Trophoblast cell (in vitro differentiated cells and primary cell): ENCODE measurements around the gene CRLF2.
"Not testable (repeated sequence)": the region's sequence is repeated elsewhere in the genome, so short reads cannot be mapped to it uniquely, and the experiment has no call there.

Experiments
- DNase-seq, 2 donors: peaks; one replicate each; pipeline ENCODE4 v3.0.0-alpha.2; 2016
- H2AFZ ChIP-seq: 2 replicates; pipeline ENCODE4 v1.6.1; 2013; ENCODE audit warnings: low read length, moderate library complexity, mild to moderate bottlenecking; ENCODE audit not compliant: insufficient read depth, poor library complexity
- H2AK5ac ChIP-seq: 2 replicates; pipeline ENCODE4 v1.6.1; 2013; ENCODE audit warnings: mild to moderate bottlenecking, low read length
- H2BK120ac ChIP-seq: 2 replicates; pipeline ENCODE4 v1.6.1; 2013; ENCODE audit warnings: low read length, mild to moderate bottlenecking, moderate library complexity; ENCODE audit not compliant: insufficient read depth, poor library complexity
- H2BK12ac ChIP-seq: 2 replicates; pipeline ENCODE4 v1.6.1; 2013; ENCODE audit warnings: mild to moderate bottlenecking, low read length, moderate library complexity
- H2BK5ac ChIP-seq: 2 replicates; pipeline ENCODE4 v1.6.1; 2013; ENCODE audit warnings: low read length, low read depth, moderate library complexity, mild to moderate bottlenecking; ENCODE audit not compliant: poor library complexity
- H3K14ac ChIP-seq: 2 replicates; pipeline ENCODE4 v1.6.1; 2013; ENCODE audit warnings: mild to moderate bottlenecking, low read length
- H3K18ac ChIP-seq: 2 replicates; pipeline ENCODE4 v1.6.1; 2013; ENCODE audit warnings: mild to moderate bottlenecking, low read length
- H3K23ac ChIP-seq: 2 replicates; pipeline ENCODE4 v1.6.1; 2013; ENCODE audit warnings: low read length
- H3K27ac ChIP-seq: 2 replicates; pipeline ENCODE4 v1.5.1; 2013; ENCODE audit warnings: low read depth, mild to moderate bottlenecking, inconsistent platforms, low read length, moderate library complexity
- H3K27me3 ChIP-seq: 2 replicates; pipeline ENCODE4 v1.6.1; 2013; ENCODE audit warnings: inconsistent platforms, mild to moderate bottlenecking, low read length, moderate library complexity; ENCODE audit not compliant: insufficient read depth
- H3K36me3 ChIP-seq, 2 experiments: 1 replicate in 1 of 2; 2 replicates in 1 of 2; pipeline ENCODE4 v1.6.1; 2013; ENCODE audit warnings: low read length in 2 of 2, mild to moderate bottlenecking in 2 of 2, moderate library complexity in 1 of 2; ENCODE audit not compliant: insufficient read depth in 2 of 2, control insufficient read depth in 1 of 2
- H3K4ac ChIP-seq: 2 replicates; pipeline ENCODE4 v1.6.1; 2013; ENCODE audit warnings: low read depth, mild to moderate bottlenecking, low read length, moderate library complexity
- H3K4me1 ChIP-seq, 2 experiments: 1 replicate in 1 of 2; 2 replicates in 1 of 2; pipeline ENCODE4 v1.6.1; 2013; ENCODE audit warnings: low read length in 2 of 2, mild to moderate bottlenecking in 2 of 2, moderate library complexity in 1 of 2; ENCODE audit not compliant: insufficient read depth in 2 of 2, control insufficient read depth in 1 of 2
- H3K4me2 ChIP-seq: 2 replicates; pipeline ENCODE4 v1.6.1; 2013; ENCODE audit warnings: inconsistent platforms, mild to moderate bottlenecking, low read length, moderate library complexity
- H3K4me3 ChIP-seq: 2 replicates; pipeline ENCODE4 v1.5.1; 2013; ENCODE audit warnings: mild to moderate bottlenecking, low read depth, low read length, inconsistent platforms
- H3K79me1 ChIP-seq: one replicate; pipeline ENCODE4 v1.6.1; 2013; ENCODE audit warnings: low read length
- H3K79me2 ChIP-seq: 2 replicates; pipeline ENCODE4 v1.6.1; 2013; ENCODE audit warnings: low read length, mild to moderate bottlenecking; ENCODE audit not compliant: control insufficient read depth, insufficient read depth, poor library complexity
- H3K9ac ChIP-seq: 2 replicates; pipeline ENCODE4 v1.6.1; 2013; ENCODE audit warnings: mild to moderate bottlenecking, low read length
- H3K9me3 ChIP-seq: 2 replicates; pipeline ENCODE4 v1.6.1; 2013; ENCODE audit warnings: low read depth, mild to moderate bottlenecking, control low read depth, inconsistent platforms, low read length; ENCODE audit not compliant: insufficient read depth
- H4K12ac ChIP-seq: 2 replicates; pipeline ENCODE4 v1.6.1; 2013; ENCODE audit warnings: low read depth, mild to moderate bottlenecking, low read length, moderate library complexity
- H4K8ac ChIP-seq: 2 replicates; pipeline ENCODE4 v1.6.1; 2013; ENCODE audit warnings: low read depth, mild to moderate bottlenecking, low read length, moderate library complexity
- H4K91ac ChIP-seq: one replicate; pipeline ENCODE4 v1.6.1; 2013; ENCODE audit warnings: low read depth, mild to moderate bottlenecking, low read length, moderate library complexity
- WGBS: extraction: QIAGEN DNeasy Blood & Tissue Kit; methylation state at CpG from one replicate; pipeline ENCODE4 v1.1.7; 2013; ENCODE audit warnings: missing lambda C conversion rate; ENCODE audit not compliant: insufficient read length, insufficient coverage; ENCODE audit errors: extremely low coverage; 5-methylcytosine and 5-hydroxymethylcytosine counted together

CRLF2 gene

DNA sequence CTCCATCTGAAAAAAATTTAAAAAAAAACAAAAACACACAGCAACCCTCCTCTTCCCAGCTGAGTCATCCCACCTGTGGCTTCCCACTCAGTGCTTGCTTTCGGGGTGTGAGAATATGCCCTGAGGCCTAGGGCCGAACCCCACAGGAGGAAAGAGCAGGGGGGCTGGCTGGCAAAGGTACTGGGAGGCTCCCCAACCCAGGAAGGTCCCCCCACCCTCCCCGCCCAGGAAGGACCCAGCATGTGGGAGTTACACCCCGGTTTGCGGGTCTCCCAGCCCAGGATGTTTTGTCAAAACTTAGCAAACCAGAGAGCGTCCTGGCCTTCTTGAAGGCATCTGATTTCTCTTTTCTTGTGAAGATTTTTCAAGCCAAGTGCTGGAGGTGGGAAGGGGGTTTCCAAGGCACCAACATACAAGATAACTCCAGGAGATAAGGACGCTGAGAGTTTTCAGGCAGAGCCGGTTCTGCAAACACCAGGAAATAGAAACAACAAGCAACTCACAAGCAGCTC, 30.5 kb upstream of the CRLF2 start:
- H3K4me2 ChIP-seq = peak overlapping the region; percentile 36
- DNase-seq = peak; percentile 80 to 87
- H2BK5ac ChIP-seq = peak overlapping the region; percentile 92
- H3K27ac ChIP-seq = peak overlapping the region; percentile 87
- WGBS = no CpG with 5 or more reads among the region's 8 CpGs
- peak overlapping the region; percentile 65 for H3K18ac ChIP-seq
- peak overlapping the region; percentile 27 for H3K4ac ChIP-seq
- H4K12ac ChIP-seq = peak overlapping the region; percentile 62
- peak overlapping the region; percentile 95 for H2BK120ac ChIP-seq
- H3K27me3 ChIP-seq = no peaks in the 10 kb centered on the region
- no peaks in the 10 kb centered on the region for H3K79me2 ChIP-seq
- peaks cover 4 to 6% of the 10 kb centered on the region in 2 experiments for H3K4me1 ChIP-seq
- H4K8ac ChIP-seq = peak overlapping the region; percentile 84
- peak overlapping the region; percentile 95 for H4K91ac ChIP-seq
- H3K23ac ChIP-seq = no peak overlapping the region
- H3K9ac ChIP-seq = no peak overlapping the region
- no peak overlapping the region for H3K4me3 ChIP-seq
- H2BK12ac ChIP-seq = peak overlapping the region; percentile 84
- H3K36me3 ChIP-seq = no peaks in the 10 kb centered on the region
- no peak overlapping the region for H2AFZ ChIP-seq
- H3K14ac ChIP-seq = peak overlapping the region; percentile 66
- peaks cover 20% of the 10 kb centered on the region for H3K79me1 ChIP-seq
- H2AK5ac ChIP-seq = no peak overlapping the region
- peaks cover 3% of the 10 kb centered on the region for H3K9me3 ChIP-seq

DNA sequence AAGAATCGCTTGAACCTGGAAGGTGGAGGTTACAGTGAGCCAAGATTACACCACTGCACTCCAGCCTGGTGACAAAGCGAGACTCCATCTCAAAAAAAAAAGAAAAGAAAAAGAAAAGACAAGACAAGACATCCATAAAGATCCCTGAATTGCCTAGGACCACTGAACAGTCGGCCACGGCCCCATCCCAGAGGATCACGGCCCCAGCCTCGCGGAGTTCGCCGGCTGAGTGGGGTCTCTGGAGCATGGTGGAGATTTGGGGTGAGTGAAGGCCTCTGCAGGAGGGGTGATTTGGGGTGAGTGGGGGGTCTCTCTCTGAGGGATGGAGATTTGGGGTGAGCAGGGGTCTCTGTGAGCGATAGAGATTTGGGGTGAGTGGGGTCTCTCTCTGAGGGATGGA, 28.1 kb upstream of the CRLF2 start:
- H4K91ac ChIP-seq, H3K27me3 ChIP-seq, H3K23ac ChIP-seq, H2BK120ac ChIP-seq, H3K14ac ChIP-seq, H3K4me2 ChIP-seq, H4K8ac ChIP-seq, H3K4ac ChIP-seq, H3K4me3 ChIP-seq, DNase-seq, H3K36me3 ChIP-seq, H2AK5ac ChIP-seq, H3K27ac ChIP-seq, H3K9ac ChIP-seq, H2BK5ac ChIP-seq, H3K9me3 ChIP-seq, H2AFZ ChIP-seq, H3K18ac ChIP-seq, H2BK12ac ChIP-seq, H4K12ac ChIP-seq, H3K79me2 ChIP-seq, H3K4me1 ChIP-seq: not testable (repeated sequence)
- WGBS = no CpG with 5 or more reads among the region's 10 CpGs
- peaks cover 12% of the 10 kb centered on the region for H3K79me1 ChIP-seq

DNA sequence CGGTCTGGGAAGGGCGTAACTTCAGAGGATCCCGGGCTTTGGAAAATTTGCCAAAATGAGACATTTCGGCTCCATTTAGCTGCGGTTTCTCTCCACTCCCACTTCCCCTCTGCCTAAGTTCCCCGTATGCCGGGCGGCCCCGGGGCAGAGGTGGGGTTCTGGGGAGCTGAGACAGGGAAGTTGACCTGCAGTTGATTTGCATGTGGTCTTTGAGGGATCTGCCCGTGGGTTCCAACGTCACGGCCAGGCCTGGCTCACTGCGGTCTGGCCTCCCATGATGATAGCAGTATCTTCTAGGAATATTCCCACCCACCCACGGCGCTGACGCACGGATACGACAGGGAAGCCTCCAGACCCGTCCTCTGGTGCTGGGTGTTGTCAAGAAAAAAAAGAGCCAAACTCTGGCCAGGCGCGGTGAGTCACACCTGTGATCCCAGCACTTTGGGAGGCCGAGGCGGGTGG, 27.3 kb upstream of the CRLF2 start:
- H3K18ac ChIP-seq = no peak overlapping the region
- H2AK5ac ChIP-seq = no peak overlapping the region
- no peak overlapping the region for H3K4me3 ChIP-seq
- H3K9ac ChIP-seq = no peak overlapping the region
- H3K4me1 ChIP-seq = peaks cover 4% of the 10 kb centered on the region in 2 experiments
- H4K91ac ChIP-seq = no peak overlapping the region
- H3K4me2 ChIP-seq = no peak overlapping the region
- no peak overlapping the region for H3K27ac ChIP-seq
- H2BK120ac ChIP-seq = no peak overlapping the region
- H3K79me1 ChIP-seq = peaks cover 12% of the 10 kb centered on the region
- peak in 1 of 2 donors; percentile 51 for DNase-seq
- H3K36me3 ChIP-seq = no peaks in the 10 kb centered on the region
- no CpG with 5 or more reads among the region's 23 CpGs for WGBS
- peaks cover 3% of the 10 kb centered on the region for H3K9me3 ChIP-seq
- H2AFZ ChIP-seq = no peak overlapping the region
- H3K14ac ChIP-seq = no peak overlapping the region
- H3K79me2 ChIP-seq = no peaks in the 10 kb centered on the region
- H4K12ac ChIP-seq = no peak overlapping the region
- H4K8ac ChIP-seq = no peak overlapping the region
- no peak overlapping the region for H3K23ac ChIP-seq
- H2BK5ac ChIP-seq = no peak overlapping the region
- H3K27me3 ChIP-seq = no peaks in the 10 kb centered on the region
- no peak overlapping the region for H2BK12ac ChIP-seq
- H3K4ac ChIP-seq = no peak overlapping the region

DNA sequence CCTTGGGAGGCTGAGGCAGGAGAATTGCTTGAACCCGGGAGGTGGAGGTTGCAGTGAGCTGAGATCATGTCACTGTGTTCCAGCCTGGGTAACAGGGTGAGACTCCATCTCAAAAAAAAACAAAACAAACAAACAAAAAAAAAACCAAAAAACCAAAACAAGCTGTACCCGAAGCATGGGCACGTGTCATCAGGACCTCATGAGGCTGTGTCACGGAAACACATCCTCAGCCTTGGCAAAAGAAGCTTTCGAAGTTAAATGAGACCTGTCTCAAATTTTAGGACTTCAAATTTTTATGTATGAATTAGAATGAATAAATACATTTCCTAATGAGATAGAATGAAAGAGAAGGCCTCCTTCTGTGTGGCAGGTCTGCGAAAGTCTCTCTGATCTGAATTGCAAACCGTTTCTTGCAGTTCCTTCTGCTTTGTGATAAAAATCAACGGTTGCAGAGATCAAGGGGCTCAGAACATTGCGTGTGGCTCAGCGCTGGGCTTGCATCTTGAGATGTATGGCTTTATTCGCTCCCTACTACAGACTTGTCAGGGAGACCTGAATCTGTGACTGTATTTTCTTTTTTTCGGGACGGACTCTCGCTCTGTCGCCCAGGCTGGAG, 19.5 kb upstream of the CRLF2 start:
- H2AFZ ChIP-seq = no peak overlapping the region
- H2AK5ac ChIP-seq = no peak overlapping the region
- no peak overlapping the region for H3K9ac ChIP-seq
- no peak overlapping the region for H4K12ac ChIP-seq
- no peak overlapping the region for H4K8ac ChIP-seq
- no peaks in the 10 kb centered on the region for H3K79me2 ChIP-seq
- DNase-seq = no peak
- peaks cover 3% of the 10 kb centered on the region for H3K9me3 ChIP-seq
- no peaks in the 10 kb centered on the region for H3K27me3 ChIP-seq
- H3K27ac ChIP-seq = no peak overlapping the region
- no peak overlapping the region for H2BK5ac ChIP-seq
- H3K4ac ChIP-seq = no peak overlapping the region
- no peak overlapping the region for H3K18ac ChIP-seq
- H3K4me2 ChIP-seq = no peak overlapping the region
- no CpG with 5 or more reads among the region's 15 CpGs for WGBS
- no peak overlapping the region for H4K91ac ChIP-seq
- H3K23ac ChIP-seq = no peak overlapping the region
- no peaks in the 10 kb centered on the region for H3K4me1 ChIP-seq
- no peaks in the 10 kb centered on the region for H3K79me1 ChIP-seq
- H2BK120ac ChIP-seq = no peak overlapping the region
- no peaks in the 10 kb centered on the region for H3K36me3 ChIP-seq
- no peak overlapping the region for H3K14ac ChIP-seq
- H2BK12ac ChIP-seq = no peak overlapping the region
- no peak overlapping the region for H3K4me3 ChIP-seq
